ENCODE data around the gene FBXW5. TPM values are rescaled to one million over a fixed set of nuclear protein-coding genes. Genes with fewer than 3 reads are reported as not detected.

The FBXW5 gene
- total RNA-seq = 100 to 1,000 TPM in 1 of 3 donors, 10 to 100 TPM in 2; 84.0 to 112 (median 95.3) TPM

GRCh38 chr9:136944519-136945332 lies at the start of gene FBXW5, which contains the start of gene C8G:
TSS of gene FBXW5 (minus strand) at chr9:136944738. CDS start at chr9:136944083, 655 bp downstream.
TSS of gene C8G (plus strand) at chr9:136945243. CDS start at chr9:136945321, 78 bp downstream.
- Mint-ChIP-seq H3K9me3 (no peaks in the 10 kb centered on the region), H3K36me3 (ENCODE audit: insufficient read depth) (peaks cover 7% of the 10 kb centered on the region), H3K4me3 (peak within 1 kb of the TSS; percentile 80), H3K4me1 (ENCODE audit: low read depth) (peaks cover 7% of the 10 kb centered on the region), H3K27me3 (ENCODE audit: low read depth) (no peaks in the 10 kb centered on the region)
- DNase-seq (peak; percentile 93), ATAC-seq (peak; percentile 79 to 80)

GRCh38 chr9:136992819-136993369 lies 48.4 kb upstream of the FBXW5 start:
- H3K9me3 Mint-ChIP-seq = no peaks in the 10 kb centered on the region
- H3K36me3 Mint-ChIP-seq (ENCODE audit: insufficient read depth) = peaks cover 2% of the 10 kb centered on the region
- DNase-seq (no peak), ATAC-seq (no peak)
- H3K27me3 Mint-ChIP-seq (ENCODE audit: low read depth) = no peaks in the 10 kb centered on the region
- H3K4me3 Mint-ChIP-seq = peak overlapping the region; percentile 87
- peaks cover 33% of the 10 kb centered on the region for H3K4me1 Mint-ChIP-seq (ENCODE audit: low read depth)

- peaks cover 26% of the 10 kb centered on the region for H3K4me1 Mint-ChIP-seq (ENCODE audit: low read depth)
These were observed 47.7 kb upstream of the FBXW5 start, which contains the start of gene PAXX for GRCh38 chr9:136991993-136992818. TSS of gene PAXX (plus strand) at chr9:136992422. CDS start at chr9:136992444, 22 bp downstream.

GRCh38 chr9:136990242-136990911 lies 45.8 kb upstream of the FBXW5 start:
- DNase-seq (no peak), ATAC-seq (no peak)
- H3K4me1 Mint-ChIP-seq (ENCODE audit: low read depth) = peaks cover 19% of the 10 kb centered on the region
- H3K36me3 Mint-ChIP-seq (ENCODE audit: insufficient read depth) = peaks cover 2% of the 10 kb centered on the region
- H3K9me3 Mint-ChIP-seq = no peaks in the 10 kb centered on the region
- peak overlapping the region; percentile 79 for H3K4me3 Mint-ChIP-seq
- peaks cover 7% of the 10 kb centered on the region for H3K27me3 Mint-ChIP-seq (ENCODE audit: low read depth)

More at GRCh38 chr9:136991993-136992818, 47.7 kb upstream of the FBXW5 start, which contains the start of gene PAXX:
- Mint-ChIP-seq H3K27me3 (ENCODE audit: low read depth) (peaks cover under 1% of the 10 kb centered on the region), H3K4me3 (peak within 1 kb of the TSS; percentile 87), H3K9me3 (no peaks in the 10 kb centered on the region), H3K36me3 (ENCODE audit: insufficient read depth) (peaks cover 2% of the 10 kb centered on the region)
- ATAC-seq (peak; percentile 91), DNase-seq (peak; percentile 94)

GRCh38 chr9:136988872-136989271 lies 44.3 kb upstream of the FBXW5 start:
- Mint-ChIP-seq H3K4me1 (ENCODE audit: low read depth) (peaks cover 18% of the 10 kb centered on the region), H3K9me3 (no peaks in the 10 kb centered on the region), H3K36me3 (ENCODE audit: insufficient read depth) (peaks cover 1% of the 10 kb centered on the region), H3K4me3 (no peak overlapping the region), H3K27me3 (ENCODE audit: low read depth) (peaks cover 10% of the 10 kb centered on the region)
- DNase-seq = no peak
- no peak for ATAC-seq

- Mint-ChIP-seq H3K36me3 (ENCODE audit: insufficient read depth) (no peaks in the 10 kb centered on the region), H3K9me3 (no peaks in the 10 kb centered on the region), H3K4me3 (no peak overlapping the region), H3K27me3 (ENCODE audit: low read depth) (peaks cover 20% of the 10 kb centered on the region), H3K4me1 (ENCODE audit: low read depth) (peaks cover 4% of the 10 kb centered on the region)
- no peak for DNase-seq
- ATAC-seq = no peak
These were observed 41.3 kb upstream of the FBXW5 start for GRCh38 chr9:136985853-136986252.

GRCh38 chr9:136985027-136985602 lies 40.6 kb upstream of the FBXW5 start:
- Mint-ChIP-seq H3K4me1 (ENCODE audit: low read depth) (peaks cover 4% of the 10 kb centered on the region), H3K4me3 (no peak overlapping the region), H3K36me3 (ENCODE audit: insufficient read depth) (no peaks in the 10 kb centered on the region), H3K9me3 (no peaks in the 10 kb centered on the region), H3K27me3 (ENCODE audit: low read depth) (peaks cover 20% of the 10 kb centered on the region)
- DNase-seq (no peak), ATAC-seq (peak; percentile 25 to 48)

GRCh38 chr9:136984464-136985026 lies 40.0 kb upstream of the FBXW5 start:
- Mint-ChIP-seq H3K4me3 (no peak overlapping the region), H3K27me3 (ENCODE audit: low read depth) (peaks cover 20% of the 10 kb centered on the region), H3K36me3 (ENCODE audit: insufficient read depth) (no peaks in the 10 kb centered on the region), H3K9me3 (no peaks in the 10 kb centered on the region), H3K4me1 (ENCODE audit: low read depth) (peaks cover 4% of the 10 kb centered on the region)
- ATAC-seq = peak in 1 of 2 donors; percentile 5
- no peak for DNase-seq

- no peak for DNase-seq
- Mint-ChIP-seq H3K27me3 (ENCODE audit: low read depth) (peaks cover 20% of the 10 kb centered on the region), H3K4me3 (no peak overlapping the region), H3K36me3 (ENCODE audit: insufficient read depth) (no peaks in the 10 kb centered on the region), H3K9me3 (no peaks in the 10 kb centered on the region), H3K4me1 (ENCODE audit: low read depth) (peaks cover 4% of the 10 kb centered on the region)
- ATAC-seq = no peak
These were observed 39.2 kb upstream of the FBXW5 start for GRCh38 chr9:136983656-136984314.

- no peaks in the 10 kb centered on the region for H3K36me3 Mint-ChIP-seq (ENCODE audit: insufficient read depth)
- DNase-seq (no peak), ATAC-seq (no peak)
- H3K4me1 Mint-ChIP-seq (ENCODE audit: low read depth) = peaks cover 4% of the 10 kb centered on the region
- H3K27me3 Mint-ChIP-seq (ENCODE audit: low read depth) = peaks cover 20% of the 10 kb centered on the region
- no peaks in the 10 kb centered on the region for H3K9me3 Mint-ChIP-seq
- no peak overlapping the region for H3K4me3 Mint-ChIP-seq
These were observed 38.6 kb upstream of the FBXW5 start for GRCh38 chr9:136983167-136983566.

GRCh38 chr9:136982232-136983051 lies 37.9 kb upstream of the FBXW5 start, which contains the start of gene LCNL1:
TSS of gene LCNL1 (plus strand) at chr9:136982993. CDS start at chr9:136983587, 594 bp downstream.
- no peaks in the 10 kb centered on the region for H3K9me3 Mint-ChIP-seq
- H3K36me3 Mint-ChIP-seq (ENCODE audit: insufficient read depth) = no peaks in the 10 kb centered on the region
- peaks cover 20% of the 10 kb centered on the region for H3K27me3 Mint-ChIP-seq (ENCODE audit: low read depth)
- H3K4me3 Mint-ChIP-seq = no peak within 1 kb of the TSS
- peaks cover 4% of the 10 kb centered on the region for H3K4me1 Mint-ChIP-seq (ENCODE audit: low read depth)
- ATAC-seq (no peak), DNase-seq (no peak)

- no peaks in the 10 kb centered on the region for H3K9me3 Mint-ChIP-seq
- ATAC-seq = no peak
- DNase-seq = no peak
- no peaks in the 10 kb centered on the region for H3K36me3 Mint-ChIP-seq (ENCODE audit: insufficient read depth)
- no peak overlapping the region for H3K4me3 Mint-ChIP-seq
- H3K4me1 Mint-ChIP-seq (ENCODE audit: low read depth) = peaks cover 5% of the 10 kb centered on the region
- peaks cover 19% of the 10 kb centered on the region for H3K27me3 Mint-ChIP-seq (ENCODE audit: low read depth)
These were observed 37.2 kb upstream of the FBXW5 start for GRCh38 chr9:136981588-136982231.
